IPS-18a (cell line): Measurements from ENCODE around the gene TGM1.

Experiments used
- H3K27ac ChIP-seq: one replicate; pipeline ENCODE4 v1.5.1; 2013; ENCODE audit warnings: low read length
- H3K27me3 ChIP-seq: one replicate; pipeline ENCODE4 v1.6.1; 2013; ENCODE audit warnings: mild to moderate bottlenecking, low read length; ENCODE audit not compliant: control insufficient read depth, insufficient read depth
- H3K36me3 ChIP-seq: one replicate; pipeline ENCODE4 v1.6.1; 2013; ENCODE audit warnings: low read depth, low read length; ENCODE audit not compliant: control insufficient read depth
- H3K4me1 ChIP-seq: one replicate; pipeline ENCODE4 v1.6.1; 2013; ENCODE audit warnings: low read depth, low read length; ENCODE audit not compliant: control insufficient read depth
- H3K4me3 ChIP-seq: one replicate; pipeline ENCODE4 v1.5.1; 2013; ENCODE audit warnings: low read length
- H3K9ac ChIP-seq: one replicate; pipeline ENCODE4 v1.6.1; 2013; ENCODE audit warnings: mild to moderate bottlenecking, low read length, moderate library complexity
- H3K9me3 ChIP-seq: one replicate; pipeline ENCODE4 v1.6.1; 2013; ENCODE audit warnings: low read depth, low read length; ENCODE audit not compliant: control insufficient read depth

The TGM1 gene

GRCh38 chr14:24266344-24267244 lies 3.6 kb upstream of the TGM1 start:
- H3K4me1 ChIP-seq, result no peaks in the 10 kb centered on the region
- peaks cover 9% of the 10 kb centered on the region for H3K36me3 ChIP-seq

DNA sequence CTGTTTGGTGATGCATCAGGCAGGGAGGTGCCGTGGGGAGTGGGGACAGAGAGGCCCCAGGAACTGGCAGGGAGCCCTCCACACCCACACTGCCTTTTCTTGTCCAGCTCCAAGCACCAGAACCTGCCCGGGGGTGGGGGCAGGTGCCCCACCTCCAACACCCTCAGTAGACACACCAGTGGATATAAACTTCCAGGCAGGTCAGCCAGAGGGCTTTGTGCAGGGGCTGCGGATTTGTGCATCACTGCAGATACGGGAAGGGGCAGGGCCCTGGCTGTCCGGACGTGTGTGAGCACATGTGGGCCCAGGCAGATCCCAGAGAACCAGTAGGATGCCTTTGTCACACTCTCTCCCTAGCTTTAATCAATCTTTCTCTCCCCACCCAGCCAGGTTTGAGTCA lies 1.3 kb upstream of the TGM1 start:
- no peak overlapping the region for H3K4me3 ChIP-seq
- H3K27me3 ChIP-seq, result no peaks in the 10 kb centered on the region
- H3K9me3 ChIP-seq, result no peaks in the 10 kb centered on the region
- peaks cover 9% of the 10 kb centered on the region for H3K36me3 ChIP-seq
- no peak overlapping the region for H3K9ac ChIP-seq
- no peaks in the 10 kb centered on the region for H3K4me1 ChIP-seq
- no peak overlapping the region for H3K27ac ChIP-seq

More at GRCh38 chr14:24266344-24267244, 3.6 kb upstream of the TGM1 start:
- Histone ChIP-seq H3K9ac (no peak overlapping the region), H3K4me3 (no peak overlapping the region), H3K27me3 (no peaks in the 10 kb centered on the region), H3K9me3 (no peaks in the 10 kb centered on the region), H3K27ac (no peak overlapping the region)

DNA sequence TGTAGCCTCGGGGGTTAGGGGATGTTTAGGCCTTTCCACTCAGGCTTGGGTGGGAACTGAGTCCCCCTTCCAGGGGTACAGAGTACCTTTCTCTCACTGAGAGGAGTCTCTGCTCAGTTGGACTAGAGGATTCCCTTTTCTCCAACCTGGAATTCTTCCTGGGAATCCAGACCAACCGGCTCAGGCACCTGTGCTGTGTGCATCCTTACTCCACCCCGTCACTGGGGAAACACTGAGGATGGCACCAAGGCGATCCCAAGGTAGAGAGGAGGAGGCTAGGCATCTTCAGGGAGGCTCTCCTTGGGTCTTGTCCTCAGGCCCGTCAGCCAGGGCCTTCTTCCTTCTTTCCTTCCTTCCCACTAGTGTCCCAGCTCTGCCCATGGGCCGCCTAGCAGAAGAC lies 871 bp upstream of the TGM1 start:
- H3K27ac ChIP-seq, result no peak overlapping the region
- no peak overlapping the region for H3K9ac ChIP-seq
- no peaks in the 10 kb centered on the region for H3K4me1 ChIP-seq

DNA sequence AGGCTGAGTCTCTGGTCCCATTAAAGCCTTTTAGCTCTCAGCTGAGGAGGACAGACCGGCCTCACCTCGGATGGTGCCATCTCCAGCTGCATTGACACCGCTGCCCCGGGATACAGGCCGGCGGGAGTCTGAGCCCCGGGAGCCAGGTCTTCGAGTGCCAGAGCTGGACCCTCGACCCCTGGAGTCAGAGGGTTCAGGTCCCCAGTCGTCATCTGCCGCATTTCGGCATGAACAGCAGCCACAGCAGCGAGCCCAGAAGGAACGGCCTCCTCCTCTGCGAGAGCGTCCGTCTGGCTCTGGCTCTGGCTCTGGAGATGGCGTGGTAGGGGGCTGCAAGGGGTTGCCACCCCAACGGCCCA lies 1.0 kb downstream of the TGM1 start:
- Histone ChIP-seq H3K27ac (no peak overlapping the region), H3K9me3 (no peaks in the 10 kb centered on the region), H3K9ac (no peak overlapping the region), H3K27me3 (no peaks in the 10 kb centered on the region), H3K4me3 (no peak overlapping the region), H3K4me1 (no peaks in the 10 kb centered on the region), H3K36me3 (peaks cover 6% of the 10 kb centered on the region)

More for the DNA sequence above, 871 bp upstream of the TGM1 start:
- Histone ChIP-seq H3K27me3 (no peaks in the 10 kb centered on the region), H3K9me3 (no peaks in the 10 kb centered on the region), H3K36me3 (peaks cover 9% of the 10 kb centered on the region), H3K4me3 (no peak overlapping the region)

DNA sequence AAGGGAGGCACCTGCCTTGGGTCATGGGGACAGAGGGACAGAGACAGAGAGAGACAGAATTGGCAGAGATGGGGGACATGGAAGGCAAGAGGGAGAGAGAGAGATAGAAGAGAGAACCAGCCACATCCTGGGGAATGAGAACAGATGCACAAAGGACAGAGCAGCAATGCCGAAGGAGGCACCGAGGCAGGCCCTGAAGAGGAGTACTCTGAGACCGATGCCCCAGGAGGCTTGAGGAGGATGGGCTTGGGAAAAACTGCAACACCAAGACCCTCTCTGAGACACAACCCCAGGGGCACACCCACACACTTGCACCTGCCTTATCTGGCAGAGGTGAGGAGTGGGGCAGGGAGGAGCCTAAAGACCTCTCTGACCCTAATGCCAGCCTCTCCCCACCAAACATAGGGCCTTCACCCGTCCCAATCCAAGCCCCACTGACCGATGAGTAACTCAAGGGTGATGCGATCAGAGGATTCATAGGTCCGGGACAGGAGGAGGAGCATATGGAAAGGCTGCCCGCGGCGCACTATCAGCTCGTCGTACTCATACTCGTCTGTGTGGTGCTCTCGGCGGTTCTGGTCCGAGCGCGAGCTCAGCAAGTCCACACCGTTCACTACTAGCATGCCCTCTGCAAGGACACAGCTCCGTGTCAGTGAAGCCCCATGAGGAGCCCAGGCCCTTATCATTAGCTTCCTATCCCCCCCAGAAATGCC lies 1.6 kb downstream of the TGM1 start:
- H3K9ac ChIP-seq, result no peak overlapping the region
- peaks cover 2% of the 10 kb centered on the region for H3K36me3 ChIP-seq
- no peaks in the 10 kb centered on the region for H3K9me3 ChIP-seq
- H3K4me3 ChIP-seq, result no peak overlapping the region
- no peak overlapping the region for H3K27ac ChIP-seq
- H3K4me1 ChIP-seq, result no peaks in the 10 kb centered on the region
- no peaks in the 10 kb centered on the region for H3K27me3 ChIP-seq

DNA sequence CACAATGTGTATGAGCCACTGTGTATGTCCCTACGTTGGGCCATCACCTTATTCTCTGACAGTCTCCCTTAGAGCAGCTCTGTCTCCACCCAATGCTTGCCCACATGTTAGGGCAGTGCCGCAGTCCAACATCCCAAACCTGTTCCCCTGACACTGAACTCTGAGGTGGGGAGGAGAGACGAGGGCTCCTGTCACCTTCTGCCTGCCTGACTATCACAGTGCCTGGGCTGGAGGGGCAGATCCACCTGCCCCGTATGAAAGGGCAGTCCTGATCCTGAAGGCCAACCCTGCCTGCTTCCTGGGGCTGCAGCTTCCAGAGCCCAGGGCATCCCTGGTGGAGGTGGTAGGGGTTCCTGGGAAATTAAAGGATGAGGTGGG lies 2.2 kb downstream of the TGM1 start:
- Histone ChIP-seq H3K9ac (no peak overlapping the region), H3K4me1 (no peaks in the 10 kb centered on the region), H3K36me3 (no peaks in the 10 kb centered on the region), H3K9me3 (no peaks in the 10 kb centered on the region), H3K27ac (no peak overlapping the region), H3K4me3 (no peak overlapping the region), H3K27me3 (no peaks in the 10 kb centered on the region)

DNA sequence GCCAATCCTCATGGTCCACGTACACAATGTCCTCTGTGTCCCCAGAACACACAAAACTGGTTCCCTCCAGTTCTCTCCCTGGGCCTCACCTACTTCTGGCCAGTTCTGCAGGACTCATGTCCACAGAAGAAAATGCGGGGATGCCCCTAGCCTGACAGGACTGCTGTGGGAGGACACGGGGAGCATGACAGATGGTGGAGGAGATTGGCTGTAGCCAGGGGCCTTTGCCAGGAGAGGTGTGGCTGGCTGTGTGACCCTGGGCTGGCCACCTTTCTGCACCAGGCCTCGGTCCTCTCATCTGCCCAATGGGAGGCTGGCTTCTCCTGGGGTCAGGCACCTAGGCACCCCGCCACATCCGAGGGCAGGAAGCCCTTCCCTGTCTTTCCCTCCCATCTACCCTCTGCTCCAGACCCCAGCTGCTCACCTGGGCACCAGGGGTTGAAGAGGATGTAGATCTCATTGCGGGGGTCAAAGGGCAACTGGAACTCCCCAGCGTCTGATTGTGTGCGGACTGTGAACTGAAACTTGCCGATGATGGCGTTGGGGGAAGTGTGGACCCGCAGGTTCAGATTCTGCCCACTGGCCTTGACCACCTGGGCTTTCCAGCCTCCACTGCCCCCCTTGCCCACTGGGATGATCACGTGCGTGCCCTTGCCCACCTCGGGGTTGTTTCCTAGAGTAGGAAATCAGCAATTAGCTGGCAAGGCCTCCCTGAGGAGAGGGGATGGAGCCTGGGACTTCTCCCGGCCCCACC lies 2.8 kb downstream of the TGM1 start:
- Histone ChIP-seq H3K27ac (no peak overlapping the region), H3K9me3 (no peaks in the 10 kb centered on the region), H3K4me1 (no peaks in the 10 kb centered on the region), H3K4me3 (no peak overlapping the region), H3K36me3 (no peaks in the 10 kb centered on the region), H3K27me3 (no peaks in the 10 kb centered on the region), H3K9ac (no peak overlapping the region)

GRCh38 chr14:24259282-24260025 lies 3.5 kb downstream of the TGM1 start:
- H3K4me1 ChIP-seq, result no peaks in the 10 kb centered on the region
- H3K27me3 ChIP-seq, result no peaks in the 10 kb centered on the region
- no peak overlapping the region for H3K4me3 ChIP-seq
- no peaks in the 10 kb centered on the region for H3K9me3 ChIP-seq
- no peak overlapping the region for H3K27ac ChIP-seq
- no peaks in the 10 kb centered on the region for H3K36me3 ChIP-seq
- no peak overlapping the region for H3K9ac ChIP-seq

DNA sequence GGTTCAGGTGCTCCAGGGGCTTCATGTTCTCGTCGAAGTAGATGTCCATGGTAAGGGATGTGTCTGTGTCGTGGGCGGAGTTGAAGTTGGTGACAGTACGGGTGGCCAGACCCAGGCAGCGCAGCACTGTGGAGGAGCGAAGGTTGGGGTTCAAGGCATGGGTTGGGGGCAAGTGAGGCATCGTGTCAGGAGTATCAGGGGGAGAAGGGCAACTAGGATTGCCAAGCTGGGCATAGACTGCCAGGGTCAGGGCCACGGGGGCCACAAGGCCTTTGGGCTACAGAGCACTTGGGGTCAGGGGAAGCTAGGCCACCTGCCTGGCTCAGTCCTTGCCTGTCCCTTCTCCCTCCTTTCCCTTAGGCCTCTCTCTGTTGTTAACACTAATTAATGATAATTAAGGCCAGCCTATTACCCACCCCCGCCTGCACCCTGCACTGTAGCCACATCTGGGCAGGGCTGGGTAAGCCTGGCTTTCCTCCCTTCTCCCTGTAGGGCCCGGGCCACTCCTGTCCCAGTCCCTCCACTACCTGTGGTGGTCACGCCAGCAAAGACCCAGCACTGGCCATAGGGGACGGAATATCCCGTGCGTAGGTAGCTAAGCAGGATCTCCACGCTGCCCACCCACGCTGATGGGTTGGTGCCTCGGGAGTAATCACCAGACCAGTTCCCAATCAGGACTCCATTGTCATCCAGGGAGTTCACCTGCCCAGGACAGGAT lies 4.3 kb downstream of the TGM1 start:
- Histone ChIP-seq H3K36me3 (no peaks in the 10 kb centered on the region), H3K9ac (no peak overlapping the region), H3K4me1 (no peaks in the 10 kb centered on the region), H3K27me3 (no peaks in the 10 kb centered on the region), H3K4me3 (no peak overlapping the region), H3K27ac (no peak overlapping the region), H3K9me3 (no peaks in the 10 kb centered on the region)

GRCh38 chr14:24258119-24258518 lies 4.9 kb downstream of the TGM1 start:
- Histone ChIP-seq H3K4me3 (no peak overlapping the region), H3K4me1 (no peaks in the 10 kb centered on the region)

More at GRCh38 chr14:24258119-24258518, 4.9 kb downstream of the TGM1 start:
- Histone ChIP-seq H3K36me3 (no peaks in the 10 kb centered on the region), H3K9ac (no peak overlapping the region), H3K27ac (no peak overlapping the region), H3K27me3 (no peaks in the 10 kb centered on the region), H3K9me3 (no peaks in the 10 kb centered on the region)
